HG02943 (cell line): ENCODE results near the gene RTF1.
"Not testable (repeated sequence)": the region's sequence is repeated elsewhere in the genome, so short reads cannot be mapped to it uniquely, and the experiment has no call there.

Experiments
- ATAC-seq: cut with Tn5 transposase; IDR thresholded peaks from one replicate; pipeline ENCODE4 v1.9.1; 2021; ENCODE audit warnings: mild to moderate bottlenecking, low read depth, moderate library complexity; ENCODE audit not compliant: unreplicated experiment

RTF1 gene

GRCh38 chr15:41416742-41417417 is at the start of gene RTF1:
TSS of gene RTF1 (plus strand) at chr15:41417095. CDS start at chr15:41417116, 21 bp downstream.
- peak; percentile 78 for ATAC-seq

DNA sequence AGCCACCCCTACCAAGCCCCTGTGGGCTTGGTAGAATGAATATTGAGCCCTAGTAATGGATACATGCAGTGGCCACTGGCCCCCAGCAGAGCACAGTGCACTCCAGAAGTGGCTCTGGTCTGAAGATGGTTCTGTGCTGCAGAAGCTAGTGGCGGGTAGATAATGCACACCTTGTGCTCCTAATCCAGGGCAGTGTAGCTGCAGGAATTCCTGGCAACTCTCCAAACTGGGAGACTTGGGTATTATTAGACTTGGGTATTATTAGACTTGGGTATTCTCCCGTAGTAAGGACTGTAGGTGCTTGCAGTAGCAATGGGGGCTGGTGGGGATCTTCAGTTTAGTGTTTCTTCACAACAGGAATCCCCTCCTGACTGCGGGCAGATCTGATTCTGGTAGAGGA is 49.5 kb upstream of the RTF1 start:
- no peak for ATAC-seq

GRCh38 chr15:41377978-41378377 is 38.9 kb upstream of the RTF1 start:
- no peak for ATAC-seq

DNA sequence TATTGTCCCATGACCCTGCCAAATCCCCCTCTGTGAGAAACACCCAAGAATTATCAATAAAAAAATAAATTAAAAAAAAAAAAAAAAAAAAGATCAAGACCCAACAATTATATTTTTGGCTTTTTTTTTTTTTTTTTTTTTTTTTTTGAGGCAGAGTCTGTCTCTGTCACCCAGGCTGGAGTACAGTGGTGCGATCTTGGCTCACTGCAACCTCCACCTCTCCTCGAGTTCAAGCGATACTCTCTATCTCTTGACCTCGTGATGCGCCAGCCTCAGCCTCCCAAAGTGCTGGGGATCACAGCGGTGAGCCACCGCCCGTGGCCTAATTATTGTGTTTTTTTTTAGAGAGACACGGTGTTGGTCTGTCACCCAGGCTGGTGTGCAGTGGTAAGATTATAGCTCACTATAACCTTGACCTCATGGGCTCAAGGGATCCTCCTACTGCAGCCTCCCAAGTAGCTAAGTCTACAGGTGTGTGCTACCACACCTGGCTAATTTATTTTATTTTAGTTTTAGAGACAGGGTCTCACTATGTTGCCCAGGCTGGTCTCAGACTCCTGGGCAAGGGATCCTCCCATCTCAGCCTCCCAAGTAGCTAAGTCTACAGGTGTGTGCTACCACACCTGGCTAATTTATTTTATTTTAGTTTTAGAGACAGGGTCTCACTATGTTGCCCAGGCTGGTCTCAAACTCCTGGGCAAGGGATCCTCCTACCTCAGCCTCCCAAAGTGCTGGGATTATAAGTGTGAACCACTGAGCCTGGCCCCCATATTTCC is 32.7 kb upstream of the RTF1 start:
- not testable (repeated sequence) for ATAC-seq

- no peak for ATAC-seq
Measured at GRCh38 chr15:41387646-41388045, 29.2 kb upstream of the RTF1 start.

DNA sequence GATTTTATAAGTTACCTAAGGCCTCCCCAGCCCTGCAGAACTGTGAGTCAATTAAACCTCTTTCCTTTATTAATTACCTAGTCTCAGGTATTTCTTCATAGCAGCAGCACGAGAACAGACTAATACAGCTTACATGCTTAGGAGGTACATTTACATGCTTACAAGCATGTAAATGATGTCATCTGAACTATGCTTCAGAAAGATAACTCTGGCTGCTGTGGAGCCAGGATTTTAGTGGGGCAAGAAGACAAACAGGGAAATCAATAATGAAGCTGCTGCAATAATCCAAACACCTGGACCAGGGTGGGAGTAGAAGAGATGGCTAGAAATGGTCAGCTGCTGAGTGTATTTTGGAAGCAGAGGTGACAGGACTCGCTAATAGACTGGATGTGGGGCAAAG is 24.2 kb upstream of the RTF1 start:
- no peak for ATAC-seq

DNA sequence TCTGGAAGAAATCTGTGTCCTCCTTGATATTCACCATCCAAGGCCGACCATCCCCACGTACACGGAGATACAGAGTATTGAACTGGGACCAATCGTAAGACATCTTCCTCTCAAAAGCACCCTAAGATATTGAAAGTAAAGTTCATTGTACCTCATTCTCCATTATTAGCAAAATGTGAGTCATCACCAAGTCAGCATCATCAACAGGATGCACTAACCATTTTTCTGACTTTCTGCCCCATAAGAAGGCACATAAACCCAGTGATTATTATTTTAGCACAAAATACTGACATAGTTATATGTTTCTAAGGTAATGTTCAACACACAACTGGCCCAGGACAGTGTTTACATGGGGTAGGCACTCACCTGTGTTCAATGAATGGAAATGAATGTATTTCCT is 22.0 kb upstream of the RTF1 start:
- no peak for ATAC-seq

DNA sequence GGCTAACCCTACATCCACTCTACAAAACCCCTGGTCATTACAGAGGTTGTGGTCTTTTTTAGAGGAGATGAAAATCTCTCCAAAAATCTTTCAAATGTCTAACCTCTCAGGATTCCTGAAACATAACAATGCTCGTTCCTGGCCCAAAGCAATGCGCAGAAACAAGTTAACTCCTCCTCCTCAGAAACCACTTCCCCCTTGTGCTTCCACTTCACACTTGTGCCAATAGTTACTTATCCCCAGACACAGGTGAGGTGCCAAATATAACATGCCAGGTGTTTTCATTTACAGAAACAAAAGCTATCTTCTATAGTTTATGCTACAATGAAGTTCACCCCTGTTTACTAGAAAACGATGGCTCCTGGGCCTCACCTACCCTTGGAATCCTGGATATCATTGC is 20.8 kb upstream of the RTF1 start:
- ATAC-seq, result no peak

- no peak for ATAC-seq
Measured at GRCh38 chr15:41401904-41402267, 15.0 kb upstream of the RTF1 start.

DNA sequence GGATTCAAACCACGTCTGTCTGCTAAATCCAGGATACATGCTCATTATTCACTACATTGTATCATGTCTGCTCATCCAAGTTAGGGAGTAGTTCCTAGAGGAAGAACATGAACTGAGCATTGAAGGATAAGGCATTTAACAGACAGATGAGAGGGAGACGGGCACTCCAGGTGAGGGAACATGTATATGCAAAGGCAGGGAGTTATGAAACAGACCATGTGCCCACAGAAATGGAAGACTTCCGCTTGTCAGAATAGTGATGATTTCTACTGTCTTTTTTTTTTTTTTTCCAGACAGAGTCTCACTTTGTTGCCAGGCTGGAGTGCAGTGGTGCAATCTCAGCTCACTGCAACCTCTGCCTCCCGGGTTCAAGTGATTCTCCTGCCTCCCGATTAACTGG is 9.6 kb upstream of the RTF1 start:
- no peak for ATAC-seq

- ATAC-seq, result no peak
Measured at GRCh38 chr15:41408234-41408641, 8.7 kb upstream of the RTF1 start.

DNA sequence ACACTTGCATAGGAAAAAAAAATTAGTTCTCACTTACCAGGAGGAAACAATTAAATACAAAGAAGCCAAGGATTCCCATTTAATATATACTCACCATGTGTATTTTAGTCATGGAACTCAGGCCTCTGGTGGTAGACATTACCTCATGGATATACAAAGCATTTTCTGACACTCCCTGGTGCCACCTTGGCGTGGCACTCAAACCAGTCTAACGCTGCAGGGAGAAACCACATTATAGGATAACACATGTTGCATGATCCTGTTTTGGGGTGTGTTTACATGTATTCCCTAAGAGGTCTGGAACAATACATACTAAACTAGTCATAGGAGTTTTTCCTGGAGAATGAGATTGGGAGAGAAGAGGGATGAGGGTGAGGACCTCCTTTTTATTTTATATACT is 5.9 kb upstream of the RTF1 start:
- no peak for ATAC-seq

GRCh38 chr15:41411441-41411840 is 5.5 kb upstream of the RTF1 start:
- no peak for ATAC-seq

DNA sequence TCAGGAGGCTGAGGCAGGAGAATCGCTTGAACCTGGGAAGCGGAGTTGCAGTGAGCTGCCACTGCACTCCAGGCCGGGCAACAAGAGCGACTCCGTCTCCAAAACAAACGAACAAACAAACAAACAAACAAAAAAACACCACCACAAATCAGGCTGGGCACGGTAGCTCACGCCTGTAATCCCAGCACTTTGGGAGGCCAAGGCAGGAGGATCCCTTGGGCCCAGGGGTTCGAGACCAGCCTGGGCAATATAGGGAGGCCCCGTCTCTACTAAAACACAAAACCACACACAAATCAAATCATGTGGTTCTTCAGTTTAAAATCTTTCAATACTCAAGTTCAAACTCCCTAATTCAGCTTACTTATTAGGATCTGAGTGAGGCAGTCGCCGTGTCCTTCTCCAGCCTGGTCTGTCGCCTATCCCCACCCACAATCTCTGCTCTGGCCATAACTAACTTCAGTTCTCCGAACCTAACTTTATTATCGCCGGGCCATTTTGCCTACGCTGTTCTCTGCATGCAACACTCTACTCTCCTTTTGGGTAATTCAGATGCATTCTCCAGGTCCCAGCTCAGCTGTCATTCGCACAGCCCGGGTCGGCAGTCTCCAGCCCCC is 660 bp upstream of the RTF1 start:
- peak; percentile 16 for ATAC-seq

- peak; percentile 39 for ATAC-seq
Measured at GRCh38 chr15:41417418-41418195, 712 bp downstream of the RTF1 start.

GRCh38 chr15:41423979-41424659 is 7.2 kb downstream of the RTF1 start:
- no peak for ATAC-seq

DNA sequence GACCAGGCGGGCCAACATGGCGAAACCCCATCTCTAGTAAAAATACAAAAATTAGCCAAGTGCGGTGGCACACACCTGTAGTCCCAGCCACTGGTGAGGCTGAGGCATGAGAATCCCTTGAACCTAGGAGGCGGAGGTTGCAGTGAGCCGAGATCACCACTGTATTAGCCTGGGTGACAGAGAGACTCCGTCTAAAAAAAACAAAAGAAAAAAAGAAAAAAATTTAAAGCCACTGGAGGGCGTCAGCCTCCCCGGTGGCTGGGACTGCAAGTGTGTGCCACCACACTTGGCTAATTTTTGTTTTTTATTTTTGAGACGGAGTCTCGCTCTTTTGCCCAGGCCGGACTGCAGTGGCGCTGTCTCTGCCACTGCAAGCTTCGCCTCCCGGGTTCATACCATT is 7.9 kb downstream of the RTF1 start:
- ATAC-seq, result no peak

DNA sequence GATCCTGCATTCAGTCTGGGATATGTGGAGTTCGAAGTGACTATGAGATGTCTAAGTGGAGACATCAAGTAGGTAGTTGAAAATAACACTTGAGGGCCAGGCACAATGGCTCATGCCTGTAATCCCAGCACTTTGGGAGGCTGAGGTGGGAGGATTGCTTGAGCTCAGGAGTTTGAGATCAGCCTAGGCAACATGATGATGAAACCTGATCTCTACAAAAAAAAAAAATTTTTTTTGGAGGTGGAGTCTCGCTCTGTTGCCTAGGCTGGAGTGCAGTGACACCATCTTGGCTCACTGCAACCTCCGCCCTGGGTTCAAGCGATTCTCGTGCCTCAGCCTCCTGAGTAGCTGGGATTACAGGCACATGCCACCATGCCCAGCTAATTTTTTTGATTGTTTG is 9.0 kb downstream of the RTF1 start:
- ATAC-seq, result not testable (repeated sequence)

DNA sequence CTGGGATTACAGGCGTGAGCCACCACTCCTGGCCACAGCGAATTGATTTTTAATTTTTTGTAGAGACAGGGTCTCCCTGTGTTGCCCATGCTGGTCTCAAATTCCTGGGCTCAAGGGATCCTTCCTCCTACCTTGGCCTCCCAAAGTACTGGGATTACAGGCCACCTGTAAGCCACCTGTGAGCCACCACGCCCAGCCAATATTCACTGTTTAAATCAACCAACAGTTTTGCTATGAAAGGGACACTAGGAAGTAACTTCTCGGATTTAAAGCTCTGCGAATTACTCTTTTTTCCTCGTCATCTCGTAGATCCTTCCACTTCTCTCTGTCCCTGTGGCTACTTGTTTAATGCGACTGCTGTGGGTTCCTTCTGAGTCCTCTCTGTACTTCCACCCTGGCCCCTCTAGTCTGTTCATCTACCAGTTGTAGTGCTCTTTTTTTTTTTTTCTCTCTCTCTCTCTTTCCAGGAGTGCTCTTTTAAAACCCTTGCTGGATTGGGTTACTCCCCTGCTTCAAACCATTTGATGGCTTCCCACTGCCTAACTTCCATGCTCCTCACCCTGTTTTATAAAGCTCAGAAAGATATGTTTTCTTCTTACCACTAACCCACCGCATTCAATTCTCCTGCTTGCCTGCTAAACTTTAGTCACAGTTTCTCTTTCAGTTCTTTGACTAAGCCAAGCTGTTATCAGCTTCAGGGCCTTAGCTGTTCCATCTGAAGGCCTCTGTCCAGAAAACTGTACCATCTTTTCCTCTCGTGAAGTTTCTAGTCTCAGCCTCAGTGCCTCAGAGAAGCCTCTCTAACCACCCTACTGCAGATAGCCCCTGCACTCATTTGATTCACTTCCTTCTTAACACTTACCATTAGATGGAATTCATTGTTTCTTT is 12.4 kb downstream of the RTF1 start:
- ATAC-seq, result no peak
